IgD-negative memory B cell (primary cell): Measurements from ENCODE around the gene ZNF575. TPM values are rescaled to one million over a fixed set of nuclear protein-coding genes. Genes with fewer than 3 reads are reported as not detected.
"Not testable (repeated sequence)": the region's sequence is repeated elsewhere in the genome, so short reads cannot be mapped to it uniquely, and the experiment has no call there.

Source experiments
- H3K27ac Mint-ChIP-seq, 3 donors: one replicate each; pipeline ENCODE4 v1.8.0; 2020 to 2022; ENCODE audit warnings: mild to moderate bottlenecking in 3 of 3, mixed read lengths in 3 of 3, moderate library complexity in 1 of 3
- H3K27me3 Mint-ChIP-seq: one replicate; pipeline ENCODE4 v1.8.0; 2021; ENCODE audit warnings: mixed read lengths
- H3K36me3 Mint-ChIP-seq: one replicate; pipeline ENCODE4 v1.8.0; 2020; ENCODE audit warnings: mild to moderate bottlenecking, mixed read lengths
- H3K4me1 Mint-ChIP-seq, 3 donors: one replicate each; pipeline ENCODE4 v1.8.0; 2020 to 2022; ENCODE audit warnings: mixed read lengths in 3 of 3, mild to moderate bottlenecking in 1 of 3
- H3K4me3 Mint-ChIP-seq, 4 donors: one replicate each; pipeline ENCODE4 v1.8.0; 2020 to 2022; ENCODE audit warnings: mild to moderate bottlenecking in 4 of 4, mixed read lengths in 4 of 4, moderate library complexity in 3 of 4
- H3K9me3 Mint-ChIP-seq, 3 donors: one replicate each; pipeline ENCODE4 v1.8.0; 2020 to 2021; ENCODE audit warnings: mixed read lengths in 3 of 3, mild to moderate bottlenecking in 1 of 3
- polyA plus RNA-seq: library from polyadenylated mRNA; unstranded; fragments of 300-500 nt; fragmentation: Illumina TruSeq; gene quantifications from one replicate; pipeline ENCODE4 v1.2.3, GENCODE V29; 2021

The ZNF575 gene
- polyA plus RNA-seq, 1 donor from 2014 or later, result 2.9 TPM

GRCh38 chr19:43545981-43546380 is 13.0 kb downstream of the ZNF575 start:
- no peaks in the 10 kb centered on the region for H3K9me3 Mint-ChIP-seq
- H3K4me3 Mint-ChIP-seq, result no peak overlapping the region
- H3K27me3 Mint-ChIP-seq, result no peaks in the 10 kb centered on the region
- peaks cover 0 to 1% (median 0%) of the 10 kb centered on the region in 3 donors for H3K4me1 Mint-ChIP-seq
- H3K36me3 Mint-ChIP-seq, result peaks cover 7% of the 10 kb centered on the region
- no peak overlapping the region for H3K27ac Mint-ChIP-seq

GRCh38 chr19:43546581-43546980 is 13.6 kb downstream of the ZNF575 start:
- no peaks in the 10 kb centered on the region for H3K27me3 Mint-ChIP-seq
- H3K9me3 Mint-ChIP-seq, result no peaks in the 10 kb centered on the region
- H3K27ac Mint-ChIP-seq, result no peak overlapping the region
- peaks cover 0 to 1% (median 0%) of the 10 kb centered on the region in 3 donors for H3K4me1 Mint-ChIP-seq
- no peak overlapping the region for H3K4me3 Mint-ChIP-seq
- H3K36me3 Mint-ChIP-seq, result peaks cover 3% of the 10 kb centered on the region

GRCh38 chr19:43547926-43548325 is 14.9 kb downstream of the ZNF575 start:
- H3K36me3 Mint-ChIP-seq, H3K27ac Mint-ChIP-seq, H3K9me3 Mint-ChIP-seq, H3K4me1 Mint-ChIP-seq, H3K27me3 Mint-ChIP-seq, H3K4me3 Mint-ChIP-seq: not testable (repeated sequence)

GRCh38 chr19:43548706-43549105 is 15.7 kb downstream of the ZNF575 start:
- H3K9me3 Mint-ChIP-seq, result no peaks in the 10 kb centered on the region
- H3K27ac Mint-ChIP-seq, result no peak overlapping the region
- no peaks in the 10 kb centered on the region for H3K27me3 Mint-ChIP-seq
- H3K4me1 Mint-ChIP-seq, result peaks cover 0 to 1% (median 0%) of the 10 kb centered on the region in 3 donors
- H3K36me3 Mint-ChIP-seq, result no peaks in the 10 kb centered on the region
- no peak overlapping the region for H3K4me3 Mint-ChIP-seq

GRCh38 chr19:43551399-43552197 is 18.6 kb downstream of the ZNF575 start:
- H3K4me1 Mint-ChIP-seq, result peaks cover 6 to 12% (median 8%) of the 10 kb centered on the region in 3 donors
- H3K27ac Mint-ChIP-seq, result peak overlapping the region in 1 of 3 donors; percentile 79

GRCh38 chr19:43552198-43552450 is 19.1 kb downstream of the ZNF575 start:
- peaks cover 6 to 12% (median 8%) of the 10 kb centered on the region in 3 donors for H3K4me1 Mint-ChIP-seq
- H3K4me3 Mint-ChIP-seq, result no peak overlapping the region
- H3K36me3 Mint-ChIP-seq, result no peaks in the 10 kb centered on the region
- no peaks in the 10 kb centered on the region for H3K9me3 Mint-ChIP-seq
- no peak overlapping the region for H3K27ac Mint-ChIP-seq
- no peaks in the 10 kb centered on the region for H3K27me3 Mint-ChIP-seq

More at GRCh38 chr19:43551399-43552197, 18.6 kb downstream of the ZNF575 start:
- H3K9me3 Mint-ChIP-seq, result no peaks in the 10 kb centered on the region
- H3K4me3 Mint-ChIP-seq, result no peak overlapping the region
- H3K27me3 Mint-ChIP-seq, result no peaks in the 10 kb centered on the region
- no peaks in the 10 kb centered on the region for H3K36me3 Mint-ChIP-seq

GRCh38 chr19:43552616-43553015 is 19.6 kb downstream of the ZNF575 start:
- H3K36me3 Mint-ChIP-seq, result peaks cover 3% of the 10 kb centered on the region
- H3K27me3 Mint-ChIP-seq, result no peaks in the 10 kb centered on the region
- no peaks in the 10 kb centered on the region for H3K9me3 Mint-ChIP-seq
- peaks cover 6 to 12% (median 8%) of the 10 kb centered on the region in 3 donors for H3K4me1 Mint-ChIP-seq
- H3K27ac Mint-ChIP-seq, result peak overlapping the region in 1 of 3 donors; percentile 16
- H3K4me3 Mint-ChIP-seq, result no peak overlapping the region

- peaks cover 5% of the 10 kb centered on the region for H3K36me3 Mint-ChIP-seq
- H3K27me3 Mint-ChIP-seq, result no peaks in the 10 kb centered on the region
- H3K9me3 Mint-ChIP-seq, result no peaks in the 10 kb centered on the region
- H3K27ac Mint-ChIP-seq, result no peak overlapping the region
- H3K4me1 Mint-ChIP-seq, result peaks cover 6 to 13% (median 8%) of the 10 kb centered on the region in 3 donors
- H3K4me3 Mint-ChIP-seq, result no peak overlapping the region
Observed at GRCh38 chr19:43553656-43554055, 20.7 kb downstream of the ZNF575 start.

GRCh38 chr19:43554317-43554895 is 21.4 kb downstream of the ZNF575 start:
- Mint-ChIP-seq H3K4me1 (peaks cover 6 to 13% (median 8%) of the 10 kb centered on the region in 3 donors), H3K4me3 (no peak overlapping the region), H3K27ac (no peak overlapping the region), H3K36me3 (peaks cover 5% of the 10 kb centered on the region), H3K9me3 (no peaks in the 10 kb centered on the region), H3K27me3 (no peaks in the 10 kb centered on the region)

GRCh38 chr19:43555185-43555770 is 22.3 kb downstream of the ZNF575 start:
- peak overlapping the region in 1 of 3 donors; percentile 59 for H3K27ac Mint-ChIP-seq
- peaks cover 6 to 13% (median 10%) of the 10 kb centered on the region in 3 donors for H3K4me1 Mint-ChIP-seq
- no peaks in the 10 kb centered on the region for H3K9me3 Mint-ChIP-seq
- H3K27me3 Mint-ChIP-seq, result no peaks in the 10 kb centered on the region
- H3K36me3 Mint-ChIP-seq, result peaks cover 6% of the 10 kb centered on the region
- no peak overlapping the region for H3K4me3 Mint-ChIP-seq

GRCh38 chr19:43560687-43561086 is 27.7 kb downstream of the ZNF575 start:
- peaks cover 21 to 35% (median 31%) of the 10 kb centered on the region in 3 donors for H3K4me1 Mint-ChIP-seq
- peaks cover 2% of the 10 kb centered on the region for H3K27me3 Mint-ChIP-seq
- peak overlapping the region; percentile 45 to 91 (median 55) for H3K27ac Mint-ChIP-seq
- H3K36me3 Mint-ChIP-seq, result peaks cover 13% of the 10 kb centered on the region
- H3K9me3 Mint-ChIP-seq, result peaks cover 0 to 1% (median 0%) of the 10 kb centered on the region in 3 donors
- peak overlapping the region in 2 of 4 donors; percentile 11 to 65 for H3K4me3 Mint-ChIP-seq

- H3K27ac Mint-ChIP-seq, result peak overlapping the region; percentile 81 to 97 (median 91)
- peak overlapping the region in 2 of 4 donors; percentile 11 to 67 for H3K4me3 Mint-ChIP-seq
- peaks cover 21 to 35% (median 31%) of the 10 kb centered on the region in 3 donors for H3K4me1 Mint-ChIP-seq
- H3K9me3 Mint-ChIP-seq, result peaks cover 0 to 1% (median 0%) of the 10 kb centered on the region in 3 donors
- H3K36me3 Mint-ChIP-seq, result peaks cover 13% of the 10 kb centered on the region
- peaks cover 2% of the 10 kb centered on the region for H3K27me3 Mint-ChIP-seq
Observed at GRCh38 chr19:43561139-43561970, 28.4 kb downstream of the ZNF575 start.

GRCh38 chr19:43562226-43562697 is 29.3 kb downstream of the ZNF575 start:
- Mint-ChIP-seq H3K4me1 (peaks cover 25 to 38% (median 34%) of the 10 kb centered on the region in 3 donors), H3K36me3 (peaks cover 15% of the 10 kb centered on the region), H3K27me3 (peaks cover 2% of the 10 kb centered on the region)

GRCh38 chr19:43562698-43563241 is 29.8 kb downstream of the ZNF575 start:
- Mint-ChIP-seq H3K27ac (peak overlapping the region; percentile 81 to 97 (median 89)), H3K36me3 (peaks cover 13% of the 10 kb centered on the region), H3K4me3 (peak overlapping the region; percentile 48 to 92 (median 76)), H3K4me1 (peaks cover 25 to 38% (median 34%) of the 10 kb centered on the region in 3 donors), H3K9me3 (peaks cover 0 to 1% (median 0%) of the 10 kb centered on the region in 3 donors), H3K27me3 (peaks cover 2% of the 10 kb centered on the region)

More at GRCh38 chr19:43562226-43562697, 29.3 kb downstream of the ZNF575 start:
- H3K4me3 Mint-ChIP-seq, result peak overlapping the region; percentile 48 to 92 (median 76)
- peak overlapping the region; percentile 81 to 97 (median 89) for H3K27ac Mint-ChIP-seq
- H3K9me3 Mint-ChIP-seq, result peaks cover 0 to 1% (median 0%) of the 10 kb centered on the region in 3 donors
